Sigmoid colon (tissue), 7 donors: ENCODE results near the gene USP24. TPM values are rescaled to one million over a fixed set of nuclear protein-coding genes. Genes with fewer than 3 reads are reported as not detected.

Experiments
- DNase-seq: peaks from one replicate; pipeline ENCODE4 v3.0.0-alpha.2; 2019
- H3K27ac ChIP-seq, 4 donors: fragments of 200-600 bp; sonication (generic); one replicate each; pipeline ENCODE4 v1.5.1; 2016 to 2019; ENCODE audit warnings: mild to moderate bottlenecking in 1 of 4
- H3K27me3 ChIP-seq, 3 donors: fragments of 200-600 bp; sonication (generic); one replicate each; pipeline ENCODE4 v1.5.1; 2019; ENCODE audit warnings: mild to moderate bottlenecking in 1 of 3
- H3K36me3 ChIP-seq, 4 donors: fragments of 200-600 bp; sonication (generic); one replicate each; pipeline ENCODE4 v1.5.1; 2016 to 2019
- H3K4me1 ChIP-seq, 4 donors: fragments of 200-600 bp; sonication (generic); one replicate each; pipeline ENCODE4 v1.5.1; 2017 to 2019
- H3K4me3 ChIP-seq, 4 donors: fragments of 200-600 bp; sonication (generic); one replicate each; pipeline ENCODE4 v1.5.1; 2017 to 2019; ENCODE audit warnings: mild to moderate bottlenecking in 2 of 4, moderate library complexity in 1 of 4
- H3K9me3 ChIP-seq, 4 donors: fragments of 200-600 bp in 3 of 4; sonication (generic) in 3 of 4; one replicate each; pipeline versions ENCODE4 v1.5.1 to v1.6.1; 2013 to 2019
- EP300 ChIP-seq, 4 donors: sonication (generic); formaldehyde crosslinking; IDR thresholded peaks; one replicate each; pipeline ENCODE4 v1.6.1; 2017; ENCODE audit warnings: antibody characterized with exemption in 4 of 4
- POLR2A ChIP-seq, 2 donors: fragments of 450-650 bp; IDR thresholded peaks; one replicate each; pipeline ENCODE4 v1.6.1; 2016; ENCODE audit warnings: antibody characterized with exemption in 2 of 2, mild to moderate bottlenecking in 2 of 2, moderate library complexity in 2 of 2
- POLR2AphosphoS5 ChIP-seq, 4 donors: sonication (generic); formaldehyde crosslinking; IDR thresholded peaks; one replicate each; pipeline ENCODE4 v1.6.1; 2017; ENCODE audit warnings: antibody characterized with exemption in 4 of 4
- WGBS, 2 donors: extraction: QIAGEN DNeasy Blood & Tissue Kit; methylation state at CpG; one replicate each; pipeline ENCODE4 v1.1.7; 2013; 5-methylcytosine and 5-hydroxymethylcytosine counted together
- intact Hi-C: fragments of 100-400 bp; cut with DNase I; formaldehyde crosslinking; loops from one replicate; pipeline ENCODE4 v1.15.1; 2023
- polyA plus RNA-seq, 3 donors: library from polyadenylated mRNA; stranded (reverse); fragments of 200-250 nt; gene quantifications; one replicate each; pipeline ENCODE4 v1.2.3, GENCODE V29; 2013
- total RNA-seq, 4 donors: library from RNA; depleted of rRNA; stranded (reverse); fragments of >200 nt; gene quantifications; one replicate each; pipeline ENCODE4 v1.1.0, GENCODE V29; 2016
- TF ChIP-seq, protein P1 (sequence below), 4 experiments: fragments of 450-650 bp in 3 of 4; fragments of 200-600 bp in 1 of 4; IDR thresholded peaks; one replicate each; pipeline ENCODE4 v1.5.1; 2016 to 2019; ENCODE audit warnings: antibody characterized with exemption in 4 of 4, mild to moderate bottlenecking in 3 of 4, moderate library complexity in 2 of 4
- donor health status: healthy with polysubstance abuse.
- donor health status: Bipolar disorder and iron deficiency.
- donor health status: healthy.

The USP24 gene
- total and polyA plus RNA-seq, 7 donors: 3.6 to 66.2 (median 46.4) TPM

DNA sequence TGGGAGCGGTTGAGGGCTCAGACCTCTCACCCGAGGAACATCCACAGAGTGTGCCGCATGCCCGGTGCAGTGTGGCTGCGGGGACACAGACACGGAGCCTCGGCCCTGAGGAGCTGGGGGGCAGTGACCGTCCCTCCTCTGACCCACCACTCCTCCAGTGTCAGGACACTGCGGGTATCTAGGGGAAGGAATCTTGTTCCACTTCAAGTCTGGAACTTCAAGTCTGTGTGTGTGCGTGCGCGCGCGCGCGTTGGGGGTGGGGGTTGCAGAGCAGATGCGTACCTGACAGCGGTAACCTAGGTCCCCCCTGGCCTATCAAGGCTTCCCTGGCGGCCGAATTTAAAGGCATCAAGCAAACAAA lies 158.6 kb downstream of the USP24 start:
- H3K36me3 ChIP-seq: no peaks in the 10 kb centered on the region
- H3K9me3 ChIP-seq: no peaks in the 10 kb centered on the region
- H3K4me1 ChIP-seq: no peaks in the 10 kb centered on the region
- H3K27ac ChIP-seq: no peak overlapping the region
- no peak for TF ChIP-seq POLR2AphosphoS5 (IDR thresholded peaks at IDR 0.05)
- TF ChIP-seq POLR2A (IDR thresholded peaks at IDR 0.05): no peak
- no peak for TF ChIP-seq EP300 (IDR thresholded peaks at IDR 0.05)
- TF ChIP-seq, protein P1, sequence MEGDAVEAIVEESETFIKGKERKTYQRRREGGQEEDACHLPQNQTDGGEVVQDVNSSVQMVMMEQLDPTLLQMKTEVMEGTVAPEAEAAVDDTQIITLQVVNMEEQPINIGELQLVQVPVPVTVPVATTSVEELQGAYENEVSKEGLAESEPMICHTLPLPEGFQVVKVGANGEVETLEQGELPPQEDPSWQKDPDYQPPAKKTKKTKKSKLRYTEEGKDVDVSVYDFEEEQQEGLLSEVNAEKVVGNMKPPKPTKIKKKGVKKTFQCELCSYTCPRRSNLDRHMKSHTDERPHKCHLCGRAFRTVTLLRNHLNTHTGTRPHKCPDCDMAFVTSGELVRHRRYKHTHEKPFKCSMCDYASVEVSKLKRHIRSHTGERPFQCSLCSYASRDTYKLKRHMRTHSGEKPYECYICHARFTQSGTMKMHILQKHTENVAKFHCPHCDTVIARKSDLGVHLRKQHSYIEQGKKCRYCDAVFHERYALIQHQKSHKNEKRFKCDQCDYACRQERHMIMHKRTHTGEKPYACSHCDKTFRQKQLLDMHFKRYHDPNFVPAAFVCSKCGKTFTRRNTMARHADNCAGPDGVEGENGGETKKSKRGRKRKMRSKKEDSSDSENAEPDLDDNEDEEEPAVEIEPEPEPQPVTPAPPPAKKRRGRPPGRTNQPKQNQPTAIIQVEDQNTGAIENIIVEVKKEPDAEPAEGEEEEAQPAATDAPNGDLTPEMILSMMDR (IDR thresholded peaks at IDR 0.05): no peak
- H3K4me3 ChIP-seq: no peak overlapping the region
- intact Hi-C loops: no loop called here
- no peak for DNase-seq
- WGBS, 2 donors: 95 to 97% methylated on average over 20 of the region's 20 CpGs
- H3K27me3 ChIP-seq: no peaks in the 10 kb centered on the region

DNA sequence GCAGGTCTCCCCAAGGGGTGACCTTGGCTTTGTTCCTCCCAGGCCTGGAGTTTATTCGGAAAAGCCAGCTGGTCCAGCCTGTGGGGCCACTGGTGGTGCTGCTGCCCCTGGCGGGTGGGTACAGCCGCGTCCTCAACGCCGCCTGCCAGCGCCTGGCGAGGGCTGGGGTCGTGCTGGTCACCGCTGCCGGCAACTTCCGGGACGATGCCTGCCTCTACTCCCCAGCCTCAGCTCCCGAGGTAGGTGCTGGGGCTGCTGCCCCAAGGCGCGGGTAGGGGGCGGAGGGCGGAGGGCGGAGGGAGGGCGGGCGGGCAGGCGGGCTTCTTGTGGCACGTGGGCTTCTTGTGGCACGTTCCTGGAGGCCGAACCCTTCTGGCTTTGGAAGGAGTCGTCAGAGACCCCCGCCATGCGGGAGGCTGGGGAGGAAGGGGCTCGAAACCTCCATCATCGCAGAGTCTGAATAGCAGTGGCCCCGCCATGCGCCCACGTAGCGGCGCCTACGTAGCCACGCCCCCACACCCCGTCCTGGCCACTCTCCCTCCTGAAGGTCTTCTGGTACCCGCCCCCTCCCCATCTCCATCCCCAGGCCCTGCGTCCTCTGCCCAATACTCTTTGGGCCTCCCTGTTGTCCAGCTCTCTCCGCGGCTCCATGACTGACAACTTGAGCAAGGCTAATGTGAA lies 159.1 kb downstream of the USP24 start:
- TF ChIP-seq POLR2AphosphoS5 (IDR thresholded peaks at IDR 0.05): no peak
- no peak for TF ChIP-seq EP300 (IDR thresholded peaks at IDR 0.05)
- no peak for TF ChIP-seq POLR2A (IDR thresholded peaks at IDR 0.05)
- TF ChIP-seq, protein P1 (IDR thresholded peaks at IDR 0.05): no peak
- Histone ChIP-seq H3K27me3 (no peaks in the 10 kb centered on the region), H3K27ac (no peak overlapping the region), H3K4me3 (no peak overlapping the region), H3K36me3 (no peaks in the 10 kb centered on the region), H3K9me3 (no peaks in the 10 kb centered on the region), H3K4me1 (no peaks in the 10 kb centered on the region)
- intact Hi-C loops: no loop called here
- no peak for DNase-seq
- WGBS, 2 donors: 93 to 94% methylated on average over 42 of the region's 42 CpGs

DNA sequence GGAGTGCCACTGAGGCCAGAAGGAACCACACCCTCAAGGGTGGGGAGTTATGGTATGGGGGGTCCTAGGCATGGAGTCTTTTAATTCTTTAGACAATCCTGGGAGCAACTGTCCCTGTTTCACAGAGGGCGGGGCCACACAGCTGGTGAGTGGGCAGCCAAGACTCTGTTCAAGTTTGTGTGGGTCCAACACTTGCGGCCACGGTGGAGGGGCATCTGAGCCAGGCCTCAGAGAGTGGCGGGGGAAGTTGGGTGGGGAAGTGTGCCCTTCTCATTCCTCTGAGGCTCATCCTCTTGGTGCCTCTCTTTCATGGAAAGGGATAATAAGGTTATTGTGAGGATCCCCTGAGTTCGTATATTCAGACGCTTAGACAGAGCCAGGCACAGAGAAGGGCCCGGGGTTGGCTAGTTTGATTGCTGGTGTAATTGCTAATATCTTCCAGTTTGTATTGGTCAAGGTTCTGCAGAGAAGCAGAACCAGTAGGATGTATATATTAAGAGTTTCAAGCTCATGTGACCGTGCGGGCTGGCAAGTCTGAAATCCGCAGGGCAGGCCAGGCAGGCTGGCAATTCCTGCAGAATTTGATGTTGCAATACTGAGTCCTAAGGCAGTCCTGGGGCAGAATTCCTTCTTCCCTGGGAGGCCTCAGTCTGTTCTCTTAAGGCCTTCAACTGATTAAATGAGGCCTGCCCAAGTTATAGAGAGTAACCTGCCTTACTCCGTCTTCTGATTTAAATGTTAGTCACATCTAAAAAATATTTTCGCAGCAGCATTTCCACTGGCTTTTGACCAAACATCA lies 159.9 kb downstream of the USP24 start:
- Histone ChIP-seq H3K4me1 (peaks cover 0 to 4% (median 0%) of the 10 kb centered on the region in 4 donors), H3K27me3 (no peaks in the 10 kb centered on the region), H3K9me3 (no peaks in the 10 kb centered on the region), H3K27ac (no peak overlapping the region), H3K4me3 (no peak overlapping the region), H3K36me3 (no peaks in the 10 kb centered on the region)
- TF ChIP-seq, protein P1 (IDR thresholded peaks at IDR 0.05): no peak
- no peak for TF ChIP-seq POLR2AphosphoS5 (IDR thresholded peaks at IDR 0.05)
- TF ChIP-seq POLR2A (IDR thresholded peaks at IDR 0.05): no peak
- no peak for TF ChIP-seq EP300 (IDR thresholded peaks at IDR 0.05)
- WGBS, 2 donors: 81 to 88% methylated on average over 12 of the region's 12 CpGs
- DNase-seq: no peak
- intact Hi-C loops: no loop called here

DNA sequence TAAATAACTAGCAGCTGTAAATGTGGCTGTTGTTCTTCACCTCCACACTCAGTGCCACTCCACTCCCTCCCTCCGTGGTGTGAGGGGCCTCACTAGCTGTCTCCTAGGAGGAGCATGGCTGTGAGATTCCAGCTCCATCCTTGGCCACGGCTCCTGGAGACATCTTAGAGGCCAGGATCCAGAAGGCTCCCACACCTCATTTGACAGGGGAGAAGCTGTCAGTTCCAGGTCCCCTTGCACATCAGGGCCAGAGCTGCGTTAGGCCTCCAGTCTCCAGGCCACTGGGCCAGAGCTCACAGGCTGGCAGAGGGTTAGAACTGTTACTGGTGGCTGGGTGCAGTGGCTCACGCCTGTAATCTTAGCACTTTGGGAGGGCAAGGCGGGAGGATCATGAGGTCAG lies 160.8 kb downstream of the USP24 start:
- TF ChIP-seq, protein P1 (IDR thresholded peaks at IDR 0.05): no peak
- TF ChIP-seq POLR2A (IDR thresholded peaks at IDR 0.05): no peak
- no peak for TF ChIP-seq POLR2AphosphoS5 (IDR thresholded peaks at IDR 0.05)
- intact Hi-C loops: no loop called here

More for the DNA sequence above, 160.8 kb downstream of the USP24 start:
- Histone ChIP-seq H3K36me3 (no peaks in the 10 kb centered on the region), H3K9me3 (no peaks in the 10 kb centered on the region), H3K27ac (no peak overlapping the region), H3K27me3 (no peaks in the 10 kb centered on the region), H3K4me3 (no peak overlapping the region), H3K4me1 (peaks cover 0 to 8% (median 7%) of the 10 kb centered on the region in 4 donors)
- WGBS, 2 donors: 92 to 96% methylated on average over 5 of the region's 5 CpGs
- no peak for DNase-seq
